Astrocyte (in vitro differentiated cells and primary cell): ENCODE measurements around the gene LUC7L3. TPM values are rescaled to one million over a fixed set of nuclear protein-coding genes. Genes with fewer than 3 reads are reported as not detected.

ENCODE experiments used
- DNase-seq: peaks from one replicate; pipeline ENCODE4 v3.0.0-alpha.2; 2010; ENCODE audit warnings: low read depth
- FAIRE-seq: peaks from 2 replicates; lab custom pipeline; 2011; peaks lifted over from hg19 to GRCh38; lab: Jason Lieb, UNC
- H2AFZ ChIP-seq: 2 replicates; pipeline ENCODE4 v1.6.0; 2012; ENCODE audit warnings: low read depth, low read length, inconsistent platforms
- H3K27ac ChIP-seq: 2 replicates; pipeline ENCODE4 v1.5.1; 2011; ENCODE audit warnings: low read depth, low read length, inconsistent platforms
- H3K27me3 ChIP-seq: 2 replicates; pipeline ENCODE4 v1.6.0; 2011; ENCODE audit warnings: low read length, inconsistent platforms; ENCODE audit not compliant: insufficient read depth
- H3K36me3 ChIP-seq: 2 replicates; pipeline ENCODE4 v1.5.1; 2011; ENCODE audit warnings: low read length, inconsistent platforms; ENCODE audit not compliant: insufficient read depth
- H3K4me1 ChIP-seq: 2 replicates; pipeline ENCODE4 v1.5.1; 2011; ENCODE audit warnings: low read length, inconsistent platforms; ENCODE audit not compliant: insufficient read depth
- H3K4me2 ChIP-seq: 2 replicates; pipeline ENCODE4 v1.6.0; 2012; ENCODE audit warnings: low read length, inconsistent platforms
- H3K4me3 ChIP-seq: 2 replicates; pipeline ENCODE4 v1.5.1; 2011; ENCODE audit warnings: low read depth, mild to moderate bottlenecking, low read length, inconsistent platforms; ENCODE audit not compliant: insufficient read depth
- H3K79me2 ChIP-seq: 2 replicates; pipeline ENCODE4 v1.6.0; 2012; ENCODE audit warnings: mild to moderate bottlenecking, low read length, inconsistent platforms; ENCODE audit not compliant: insufficient read depth
- H3K9ac ChIP-seq: 2 replicates; pipeline ENCODE4 v1.6.0; 2012; ENCODE audit warnings: mild to moderate bottlenecking, low read length, inconsistent platforms
- H3K9me3 ChIP-seq: 2 replicates; pipeline ENCODE4 v1.5.1; 2012; ENCODE audit warnings: low read depth, mild to moderate bottlenecking, low read length, inconsistent platforms; ENCODE audit not compliant: insufficient read depth
- H4K20me1 ChIP-seq: 2 replicates; pipeline ENCODE4 v1.6.0; 2012; ENCODE audit warnings: low read length, inconsistent platforms; ENCODE audit not compliant: insufficient read depth
- H3K27ac Mint-ChIP-seq: one replicate; pipeline ENCODE4 v1.8.0; 2021; ENCODE audit warnings: mild to moderate bottlenecking, mixed read lengths; ENCODE audit not compliant: unreplicated experiment
- H3K27me3 Mint-ChIP-seq: one replicate; pipeline ENCODE4 v1.8.0; 2021; ENCODE audit warnings: low read depth, mixed read lengths; ENCODE audit not compliant: unreplicated experiment
- H3K36me3 Mint-ChIP-seq: one replicate; pipeline ENCODE4 v1.8.0; 2021; ENCODE audit warnings: low read depth, mixed read lengths; ENCODE audit not compliant: unreplicated experiment
- H3K4me1 Mint-ChIP-seq: one replicate; pipeline ENCODE4 v1.8.0; 2021; ENCODE audit warnings: low read depth, mixed read lengths; ENCODE audit not compliant: unreplicated experiment
- H3K4me3 Mint-ChIP-seq: one replicate; pipeline ENCODE4 v1.8.0; 2021; ENCODE audit warnings: mild to moderate bottlenecking, moderate library complexity, mixed read lengths; ENCODE audit not compliant: unreplicated experiment
- H3K9me3 Mint-ChIP-seq: one replicate; pipeline ENCODE4 v1.8.0; 2021; ENCODE audit warnings: mild to moderate bottlenecking, mixed read lengths; ENCODE audit not compliant: unreplicated experiment
- EZH2 ChIP-seq: IDR thresholded peaks from 2 replicates; pipeline ENCODE4 v1.6.1; 2012; ENCODE audit warnings: mild to moderate bottlenecking, low read length, inconsistent platforms; ENCODE audit not compliant: insufficient read depth
- total RNA-seq: library from RNA; stranded (reverse); gene quantifications from 2 replicates; pipeline ENCODE4 v1.2.1, GENCODE V29; 2021
- TF ChIP-seq, protein P1 (sequence below): IDR thresholded peaks from 2 replicates; pipeline ENCODE4 v1.5.1; 2011; ENCODE audit warnings: low read depth, mild to moderate bottlenecking, inconsistent platforms, low read length, moderate library complexity; ENCODE audit not compliant: insufficient read depth

The LUC7L3 gene
- total RNA-seq, 1 donor from 2014 or later: 93.0 TPM

DNA sequence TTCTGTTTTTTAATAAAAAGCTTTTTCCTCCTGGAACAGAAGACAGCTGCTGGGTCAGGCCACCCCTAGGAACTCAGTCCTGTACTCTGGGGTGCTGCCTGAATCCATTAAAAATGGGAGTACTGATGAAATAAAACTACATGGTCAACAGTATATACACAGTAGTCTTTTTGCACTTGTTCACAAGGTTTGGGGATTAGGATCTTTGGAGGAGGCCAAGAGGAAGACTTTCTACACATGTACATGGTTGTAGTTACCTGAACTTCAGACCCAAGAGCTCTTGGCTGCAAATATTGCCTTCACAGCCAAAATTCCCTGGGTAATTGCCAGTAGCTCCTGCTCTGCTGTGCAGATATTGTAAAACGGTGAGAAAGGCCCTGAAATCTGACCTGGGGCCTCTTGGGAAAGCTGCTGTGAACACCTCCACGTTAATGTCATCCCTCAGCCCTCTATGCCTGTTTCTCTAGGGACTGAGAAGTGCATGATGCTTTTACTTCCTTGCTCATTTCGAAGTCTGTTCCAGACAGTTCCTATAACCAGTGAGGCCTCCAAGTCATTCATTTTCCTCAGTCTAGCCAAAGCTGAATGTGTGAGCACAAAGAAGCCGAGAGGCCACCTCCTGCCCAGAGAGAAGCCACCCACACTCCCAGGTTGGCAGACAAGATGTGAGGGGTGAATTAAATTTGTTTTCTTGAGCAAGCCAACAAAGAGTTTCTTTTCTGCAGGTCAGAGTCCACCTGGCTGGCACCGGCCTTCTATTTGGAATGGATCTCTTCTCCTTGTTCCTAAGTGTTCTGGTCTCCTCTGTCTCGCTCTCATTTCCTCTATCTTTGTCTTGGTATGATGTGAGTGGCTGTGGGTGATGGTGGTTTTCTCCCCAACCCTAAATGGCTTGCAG is 27.6 kb upstream of the LUC7L3 start:
- peaks cover 5% of the 10 kb centered on the region for H3K36me3 Mint-ChIP-seq
- no peak for FAIRE-seq
- DNase-seq: peak; percentile 39
- peaks cover 21% of the 10 kb centered on the region for H3K36me3 ChIP-seq
- TF ChIP-seq EZH2: no peak
- TF ChIP-seq, protein P1, sequence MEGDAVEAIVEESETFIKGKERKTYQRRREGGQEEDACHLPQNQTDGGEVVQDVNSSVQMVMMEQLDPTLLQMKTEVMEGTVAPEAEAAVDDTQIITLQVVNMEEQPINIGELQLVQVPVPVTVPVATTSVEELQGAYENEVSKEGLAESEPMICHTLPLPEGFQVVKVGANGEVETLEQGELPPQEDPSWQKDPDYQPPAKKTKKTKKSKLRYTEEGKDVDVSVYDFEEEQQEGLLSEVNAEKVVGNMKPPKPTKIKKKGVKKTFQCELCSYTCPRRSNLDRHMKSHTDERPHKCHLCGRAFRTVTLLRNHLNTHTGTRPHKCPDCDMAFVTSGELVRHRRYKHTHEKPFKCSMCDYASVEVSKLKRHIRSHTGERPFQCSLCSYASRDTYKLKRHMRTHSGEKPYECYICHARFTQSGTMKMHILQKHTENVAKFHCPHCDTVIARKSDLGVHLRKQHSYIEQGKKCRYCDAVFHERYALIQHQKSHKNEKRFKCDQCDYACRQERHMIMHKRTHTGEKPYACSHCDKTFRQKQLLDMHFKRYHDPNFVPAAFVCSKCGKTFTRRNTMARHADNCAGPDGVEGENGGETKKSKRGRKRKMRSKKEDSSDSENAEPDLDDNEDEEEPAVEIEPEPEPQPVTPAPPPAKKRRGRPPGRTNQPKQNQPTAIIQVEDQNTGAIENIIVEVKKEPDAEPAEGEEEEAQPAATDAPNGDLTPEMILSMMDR: no peak
- H3K27ac Mint-ChIP-seq: peak overlapping the region; percentile 18
- no peak overlapping the region for H2AFZ ChIP-seq
- H3K79me2 ChIP-seq: no peaks in the 10 kb centered on the region
- peak overlapping the region; percentile 37 for H3K4me3 Mint-ChIP-seq
- peak overlapping the region; percentile 17 for H3K27ac ChIP-seq
- no peaks in the 10 kb centered on the region for H3K9me3 ChIP-seq
- H3K4me1 Mint-ChIP-seq: peaks cover 42% of the 10 kb centered on the region
- H3K27me3 ChIP-seq: no peaks in the 10 kb centered on the region
- H3K27me3 Mint-ChIP-seq: no peaks in the 10 kb centered on the region
- no peak overlapping the region for H3K4me2 ChIP-seq
- H3K9me3 Mint-ChIP-seq: no peaks in the 10 kb centered on the region
- H3K4me1 ChIP-seq: peaks cover 43% of the 10 kb centered on the region
- no peak overlapping the region for H3K9ac ChIP-seq
- H4K20me1 ChIP-seq: peaks cover 3% of the 10 kb centered on the region
- H3K4me3 ChIP-seq: no peak overlapping the region

DNA sequence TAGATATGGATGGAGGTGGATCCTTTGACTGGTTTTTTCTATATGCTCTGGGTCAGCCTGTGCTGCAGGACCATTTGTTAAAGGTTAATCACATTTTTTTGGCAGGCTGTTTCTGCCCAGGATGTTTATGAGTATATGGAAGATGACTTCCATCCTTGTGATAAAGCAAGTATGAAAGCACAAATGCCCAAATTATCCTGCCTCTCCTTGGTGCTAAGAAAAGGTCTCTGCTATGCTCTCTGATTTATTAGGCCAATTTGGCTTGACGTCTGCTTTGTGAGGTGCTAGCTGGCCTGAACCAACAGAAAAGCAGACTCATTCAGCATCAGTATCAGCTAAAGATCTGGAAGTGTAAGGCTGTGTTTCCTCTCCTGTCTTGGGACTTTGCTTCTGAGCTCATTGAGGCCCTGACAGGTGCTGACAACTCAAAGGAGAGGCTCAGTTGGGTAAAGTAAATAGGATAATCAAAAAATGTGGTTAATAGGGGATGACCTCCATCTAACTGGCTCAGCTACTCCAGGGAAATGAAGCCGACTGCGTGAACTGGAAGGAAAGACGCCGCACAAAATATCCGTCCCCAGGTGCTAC is 26.9 kb upstream of the LUC7L3 start:
- Histone ChIP-seq H3K9me3 (no peaks in the 10 kb centered on the region), H3K36me3 (peaks cover 28% of the 10 kb centered on the region), H4K20me1 (peaks cover 3% of the 10 kb centered on the region), H3K79me2 (no peaks in the 10 kb centered on the region), H3K27me3 (no peaks in the 10 kb centered on the region), H2AFZ (no peak overlapping the region), H3K4me1 (peaks cover 39% of the 10 kb centered on the region), H3K27ac (no peak overlapping the region), H3K4me3 (no peak overlapping the region), H3K9ac (no peak overlapping the region), H3K4me2 (no peak overlapping the region)
- DNase-seq (no peak), FAIRE-seq (peak; percentile 13)
- Mint-ChIP-seq H3K36me3 (peaks cover 5% of the 10 kb centered on the region), H3K4me3 (no peak overlapping the region), H3K27ac (peak overlapping the region; percentile 53), H3K9me3 (no peaks in the 10 kb centered on the region), H3K4me1 (peaks cover 37% of the 10 kb centered on the region), H3K27me3 (no peaks in the 10 kb centered on the region)
- TF ChIP-seq, protein P1: no peak
- no peak for TF ChIP-seq EZH2
